HG02973 (cell line): Measurements from ENCODE around the gene NAALADL2.
"Not testable (repeated sequence)": the region's sequence is repeated elsewhere in the genome, so short reads cannot be mapped to it uniquely, and the experiment has no call there.

Experiments
- ATAC-seq: cut with Tn5 transposase; IDR thresholded peaks from one replicate; pipeline ENCODE4 v1.9.1; 2021; ENCODE audit warnings: moderate library complexity; ENCODE audit not compliant: unreplicated experiment

The NAALADL2 gene

DNA sequence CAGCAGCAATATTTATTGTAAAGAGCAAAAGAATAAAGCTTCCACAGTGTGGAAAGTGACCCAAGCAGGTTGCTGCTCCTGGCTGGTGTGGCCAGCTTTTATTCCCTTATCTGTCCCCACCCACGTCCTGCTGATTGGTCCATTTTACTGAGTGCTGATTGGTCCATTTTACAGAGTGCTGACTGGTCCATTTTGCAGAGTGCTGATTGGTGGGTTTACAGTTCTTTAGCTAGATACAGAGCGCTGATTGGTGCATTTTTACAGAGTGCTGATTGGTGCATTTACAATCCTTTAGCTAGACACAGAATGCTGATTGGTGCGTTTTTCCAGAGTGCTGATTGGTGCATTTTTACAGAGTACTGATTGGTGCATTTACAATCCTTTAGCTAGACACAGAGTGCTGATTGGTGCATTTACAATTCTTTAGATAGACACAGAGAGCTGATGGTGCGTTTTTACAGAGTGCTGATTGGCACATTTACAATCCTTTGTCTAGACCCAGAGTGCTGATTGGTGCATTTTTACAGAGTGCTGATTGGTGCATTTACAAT, 601.8 kb downstream of the NAALADL2 start:
- not testable (repeated sequence) for ATAC-seq

DNA sequence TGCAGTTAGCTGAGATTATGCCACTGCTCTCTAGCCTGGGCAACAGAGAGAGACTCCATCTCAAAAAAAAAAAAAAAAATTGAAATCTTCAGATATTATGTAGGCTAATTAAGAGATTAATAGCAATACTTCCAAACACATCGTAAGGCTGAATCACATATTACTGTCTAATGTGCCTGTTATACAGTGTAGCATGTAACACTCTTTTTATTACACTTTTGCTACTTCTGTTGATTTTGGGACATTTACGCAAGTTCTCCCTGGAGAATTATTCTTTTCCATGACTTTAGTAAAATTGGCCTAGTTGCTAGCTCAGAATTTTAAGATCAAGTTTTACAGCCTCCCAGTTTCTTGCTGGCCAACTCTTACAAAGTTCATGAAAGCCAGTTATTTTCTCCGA, 605.2 kb downstream of the NAALADL2 start:
- no peak for ATAC-seq

DNA sequence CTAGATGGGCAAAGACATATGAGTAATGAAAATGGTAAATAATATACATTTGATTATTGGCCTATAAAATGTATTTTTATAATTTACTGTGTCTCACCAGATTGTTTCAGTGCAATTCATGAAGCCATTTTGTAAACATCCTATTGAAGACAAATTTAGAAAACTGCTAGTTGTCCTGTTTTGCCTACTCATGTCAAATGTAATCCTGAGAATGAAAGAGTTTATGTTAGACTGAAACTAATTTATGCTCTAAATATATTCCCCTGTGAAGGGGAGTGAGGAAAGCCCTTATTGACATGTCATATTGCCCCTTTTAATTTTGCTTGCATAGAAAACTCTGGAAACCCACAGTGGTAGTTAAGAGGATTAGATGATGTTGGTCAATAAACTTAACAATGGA, 610.0 kb downstream of the NAALADL2 start:
- ATAC-seq, result no peak

DNA sequence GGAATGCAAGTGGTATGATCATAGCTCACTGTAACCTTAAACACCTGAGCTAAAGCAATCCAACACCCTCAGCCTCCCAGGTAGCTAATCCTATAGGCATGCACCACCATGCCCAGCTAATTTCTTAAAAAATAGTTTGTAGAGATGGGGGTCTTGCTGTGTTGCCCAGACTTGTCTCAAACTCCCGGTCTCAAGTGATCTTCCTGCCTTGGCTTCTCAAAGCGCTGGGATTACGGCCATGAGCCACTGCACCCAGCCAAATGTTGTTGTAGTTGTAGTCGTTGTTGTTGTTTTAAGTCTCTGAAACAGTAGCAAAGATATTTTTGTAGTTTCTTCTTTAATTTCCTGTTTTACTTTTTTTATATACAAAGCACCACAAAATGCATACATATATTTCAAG, 616.6 kb downstream of the NAALADL2 start:
- no peak for ATAC-seq

DNA sequence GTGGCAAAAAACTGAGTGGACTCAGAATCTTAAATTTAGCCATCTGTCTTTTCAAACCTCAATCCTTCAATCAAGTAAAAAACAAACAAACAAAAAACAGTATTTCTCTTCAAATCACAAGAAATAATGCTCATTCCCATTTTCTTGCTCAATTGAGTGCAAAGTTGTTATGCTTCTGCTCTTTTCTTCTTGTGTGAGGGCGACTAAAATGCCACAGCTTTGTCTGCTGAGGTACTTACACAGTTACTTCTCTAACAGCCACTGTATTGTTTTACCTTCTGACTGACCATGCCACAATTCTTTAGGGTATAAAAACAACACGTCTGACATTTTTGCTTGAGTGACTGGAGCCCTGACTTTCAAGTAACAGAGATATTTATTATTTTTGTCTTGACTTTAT, 617.4 kb downstream of the NAALADL2 start:
- no peak for ATAC-seq

DNA sequence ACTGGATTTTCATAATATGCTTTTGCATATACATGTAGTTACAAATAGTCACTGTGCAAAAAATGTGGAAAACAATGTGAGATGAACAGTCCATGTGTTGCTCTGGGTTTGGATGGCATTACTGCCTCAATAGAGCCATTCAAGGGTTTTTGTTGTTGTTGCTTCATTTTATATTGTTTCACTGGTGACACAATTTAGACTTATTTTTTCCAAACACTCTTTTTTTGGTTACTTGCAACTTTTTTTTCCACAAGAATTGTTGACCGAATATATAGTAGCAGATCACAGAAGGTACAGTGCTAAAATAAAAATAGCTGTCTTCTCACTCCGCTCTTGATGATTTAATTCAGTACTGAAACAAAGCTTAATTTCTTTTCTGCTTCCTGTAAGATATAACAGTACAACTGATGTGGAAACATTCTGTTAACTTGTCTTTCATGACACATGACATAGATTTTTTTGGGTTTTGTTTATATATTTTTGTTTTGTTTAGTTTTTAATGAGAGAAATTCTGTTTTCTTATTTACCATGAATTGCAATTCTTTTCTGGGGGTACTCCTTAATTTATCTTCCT, 618.6 kb downstream of the NAALADL2 start:
- peak; percentile 97 for ATAC-seq

DNA sequence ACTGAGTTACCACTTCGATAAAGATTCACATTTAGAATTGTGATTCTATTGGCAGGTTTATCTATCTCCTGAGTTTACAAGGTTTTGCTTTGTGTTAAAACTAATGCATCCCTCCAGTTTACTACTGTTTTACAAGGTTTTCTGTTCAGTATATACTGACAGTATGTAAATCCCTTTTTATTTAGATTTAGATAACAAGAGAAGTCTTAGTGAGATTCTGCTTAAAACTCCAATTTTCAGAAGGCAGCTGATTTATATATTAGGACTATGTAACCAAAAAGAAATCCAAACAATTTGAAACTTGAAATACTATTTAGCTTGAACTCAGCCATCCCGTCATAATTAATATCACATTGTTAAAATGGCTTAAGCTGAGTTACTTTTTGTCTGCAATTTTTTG, 619.2 kb downstream of the NAALADL2 start:
- ATAC-seq, result no peak

DNA sequence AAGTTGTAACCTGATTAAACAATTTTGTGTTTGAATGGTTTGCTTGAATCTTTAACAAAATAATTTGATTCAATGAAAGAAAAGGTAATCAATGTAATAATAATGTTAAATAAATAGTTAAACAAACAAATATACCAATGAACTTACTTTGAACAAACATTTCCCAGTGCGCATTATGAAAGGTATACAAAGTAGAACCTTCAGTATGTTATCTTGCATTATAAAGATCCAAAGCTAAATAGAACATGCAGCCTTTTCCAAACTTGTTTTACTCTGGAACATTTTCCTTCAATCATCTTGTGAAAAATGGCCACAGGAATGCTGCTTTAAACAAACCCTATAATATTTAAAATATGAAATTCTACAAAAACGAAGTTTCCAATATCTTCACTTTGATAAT, 620.0 kb downstream of the NAALADL2 start:
- no peak for ATAC-seq

DNA sequence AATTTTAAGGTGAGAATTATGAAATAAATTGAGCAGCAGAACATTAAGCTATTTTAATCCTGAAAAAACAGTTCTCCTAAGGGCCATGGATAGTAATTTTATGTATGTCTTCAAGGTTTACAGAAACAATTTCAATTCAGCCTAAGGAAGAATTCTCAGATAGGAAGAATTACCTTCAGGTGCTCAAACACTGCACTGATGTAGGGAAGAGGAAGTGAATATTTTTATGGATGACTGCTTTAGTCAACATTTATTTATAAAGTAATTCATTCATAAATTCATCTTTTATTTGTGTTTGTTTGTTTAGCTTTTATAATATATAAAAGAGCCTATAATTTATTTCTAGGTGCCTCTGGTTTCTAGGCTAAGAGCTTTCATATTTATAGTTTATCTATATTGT, 620.7 kb downstream of the NAALADL2 start:
- no peak for ATAC-seq

DNA sequence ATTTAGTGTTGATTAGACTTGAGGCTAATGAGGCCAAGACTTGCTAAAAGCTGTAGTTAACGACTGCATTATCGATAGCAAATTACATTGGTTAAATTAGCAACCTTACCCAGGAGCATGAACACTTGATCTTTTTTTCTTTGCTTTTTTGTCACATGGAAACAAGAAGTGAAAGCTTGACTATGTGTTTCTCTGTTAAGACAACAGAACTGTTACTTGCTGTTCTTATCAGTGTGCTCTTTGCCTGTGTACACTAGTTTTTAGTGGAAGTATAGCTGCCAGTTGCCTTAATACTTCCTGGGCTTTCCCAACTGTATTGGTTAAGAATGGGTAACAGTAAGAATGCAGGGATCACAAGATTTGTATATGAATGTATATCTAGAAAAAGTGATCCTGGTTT, 625.5 kb downstream of the NAALADL2 start:
- peak; percentile 50 for ATAC-seq

DNA sequence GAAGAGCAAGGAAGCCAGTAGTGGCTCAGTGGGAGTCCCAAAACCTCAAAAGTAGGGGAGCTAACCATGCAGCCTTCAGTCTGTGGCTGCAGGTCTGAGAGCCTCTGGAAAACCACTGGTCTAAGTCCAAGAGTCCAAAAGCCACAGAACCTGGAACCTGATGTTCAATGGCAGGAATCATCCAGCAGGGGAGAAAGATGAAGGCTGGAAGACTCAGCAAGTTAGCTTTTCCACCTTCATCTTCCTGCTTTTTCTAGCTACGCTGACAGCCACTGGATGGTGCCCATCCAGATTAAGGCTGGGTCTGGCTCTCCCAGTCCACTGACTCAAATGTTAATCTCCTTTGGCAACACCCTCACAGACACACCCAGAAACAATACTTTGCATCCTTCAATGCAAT, 626.3 kb downstream of the NAALADL2 start:
- ATAC-seq, result no peak

DNA sequence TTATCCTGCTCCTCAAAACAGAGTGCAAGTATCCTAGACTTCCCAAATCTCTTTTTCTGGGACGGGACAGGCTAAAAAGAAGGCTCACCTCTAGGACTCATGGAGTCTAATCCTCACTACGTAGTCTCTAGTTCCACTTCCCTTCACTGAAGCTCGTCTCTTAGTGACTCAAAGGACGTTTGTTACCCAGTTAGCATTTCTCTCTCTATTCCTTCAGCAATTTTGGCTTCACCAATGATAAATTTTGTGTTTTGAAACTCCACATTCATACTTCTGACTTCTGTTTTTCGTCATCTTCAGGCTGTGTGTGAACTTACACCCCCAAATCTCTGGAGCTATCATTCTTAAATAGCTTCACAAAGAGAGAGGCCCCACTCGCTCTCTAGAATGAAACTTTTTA, 627.1 kb downstream of the NAALADL2 start:
- ATAC-seq, result peak; percentile 42

DNA sequence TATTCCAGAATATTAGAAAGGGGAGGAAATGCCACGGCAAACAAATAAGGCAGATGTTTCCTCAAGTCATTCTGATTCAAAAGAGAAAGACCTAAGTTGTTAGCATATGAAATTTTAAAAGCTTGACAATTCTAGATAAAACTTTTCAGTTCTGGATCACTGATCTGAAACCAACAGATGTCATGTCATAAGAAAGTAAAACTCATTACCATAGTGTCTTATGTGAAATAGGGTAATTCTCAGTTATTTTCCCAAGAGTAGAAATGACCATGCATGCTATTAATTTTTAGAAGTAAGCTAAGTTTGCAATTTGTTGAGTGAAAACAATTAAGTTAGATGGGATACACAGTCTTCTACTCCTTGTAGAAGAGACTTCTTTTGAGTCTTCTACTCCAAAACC, 630.3 kb downstream of the NAALADL2 start:
- peak; percentile 65 for ATAC-seq

DNA sequence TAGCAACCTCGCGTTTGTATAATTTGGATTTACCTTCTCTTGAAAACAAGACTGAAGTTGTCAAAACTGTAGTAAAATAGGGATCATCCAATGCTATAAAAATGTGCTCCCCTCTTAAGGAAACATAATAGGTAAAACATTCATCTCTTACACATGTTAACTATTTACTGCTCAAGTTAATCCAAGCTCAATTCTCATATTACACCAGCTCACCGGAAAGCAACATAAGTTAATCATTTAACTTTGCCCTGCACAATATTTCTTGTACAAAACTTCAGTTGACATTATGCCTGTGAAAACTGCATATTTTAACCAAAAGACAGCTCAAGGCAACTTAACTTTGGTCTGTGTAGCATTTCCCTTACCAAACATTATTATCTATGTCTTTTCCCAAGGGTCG, 634.2 kb downstream of the NAALADL2 start:
- no peak for ATAC-seq

DNA sequence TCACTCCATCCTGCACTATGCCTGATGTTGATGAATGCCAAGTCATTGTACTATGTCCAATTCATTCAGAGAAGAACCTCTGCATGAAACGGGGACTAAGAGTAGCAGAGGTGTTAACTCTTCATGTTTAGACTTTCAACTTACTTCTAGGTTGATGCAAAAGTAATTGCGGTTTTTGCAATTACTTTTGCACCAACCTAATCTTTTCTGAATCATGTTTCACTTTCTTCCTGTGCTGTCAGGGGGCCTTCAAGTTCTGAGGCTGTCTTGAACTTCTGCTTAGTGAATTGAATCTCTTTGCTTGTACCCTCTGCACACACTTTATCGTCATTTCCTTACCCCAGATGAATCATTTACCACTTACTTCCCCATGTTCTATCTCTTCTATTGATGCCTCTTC, 636.2 kb downstream of the NAALADL2 start:
- ATAC-seq, result peak; percentile 81

DNA sequence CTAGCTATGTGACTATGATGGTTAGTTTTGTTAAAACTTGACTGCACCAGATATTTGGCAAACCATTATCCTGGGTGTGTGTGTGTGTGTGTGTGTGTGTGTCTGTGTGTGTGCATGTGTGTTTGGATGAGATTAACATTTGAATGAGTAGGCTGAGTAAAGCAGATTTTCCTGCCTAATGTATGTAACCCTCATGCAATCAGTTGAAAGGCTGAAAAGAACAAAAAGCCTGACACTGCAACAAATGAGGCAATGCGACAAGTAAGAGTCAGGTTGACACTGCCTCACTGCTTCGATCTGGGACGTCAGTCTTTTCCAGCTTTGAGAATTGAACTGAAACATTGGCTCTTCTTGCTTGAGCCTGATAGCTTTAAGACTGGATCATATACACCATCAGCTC, 643.0 kb downstream of the NAALADL2 start:
- ATAC-seq, result no peak

DNA sequence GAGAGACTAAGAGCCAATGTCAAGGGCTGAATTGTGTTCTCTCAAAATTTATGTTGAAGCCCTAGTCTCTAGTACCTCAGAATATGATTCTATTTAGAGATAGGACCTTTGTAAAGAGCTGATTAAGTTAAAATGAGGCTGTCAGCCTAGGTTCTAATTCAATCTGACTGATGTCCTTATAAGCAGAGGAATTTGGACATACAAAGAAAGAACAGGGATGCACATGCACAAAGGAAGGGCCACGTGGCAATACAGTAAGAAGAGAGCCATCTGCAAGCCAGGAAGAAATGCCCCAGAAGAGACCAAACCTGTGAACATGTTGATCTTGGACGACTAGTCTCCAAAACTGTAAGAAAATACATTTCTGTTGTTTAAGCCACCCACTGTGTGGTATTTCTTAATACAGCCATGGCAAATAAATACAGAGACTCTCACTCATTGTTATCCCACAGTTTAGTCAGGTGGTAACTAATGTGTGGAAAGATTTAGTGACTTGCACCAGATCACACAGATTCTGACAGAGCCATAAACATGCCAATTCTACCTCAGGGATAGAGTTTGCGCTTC, 652.2 kb downstream of the NAALADL2 start:
- no peak for ATAC-seq

DNA sequence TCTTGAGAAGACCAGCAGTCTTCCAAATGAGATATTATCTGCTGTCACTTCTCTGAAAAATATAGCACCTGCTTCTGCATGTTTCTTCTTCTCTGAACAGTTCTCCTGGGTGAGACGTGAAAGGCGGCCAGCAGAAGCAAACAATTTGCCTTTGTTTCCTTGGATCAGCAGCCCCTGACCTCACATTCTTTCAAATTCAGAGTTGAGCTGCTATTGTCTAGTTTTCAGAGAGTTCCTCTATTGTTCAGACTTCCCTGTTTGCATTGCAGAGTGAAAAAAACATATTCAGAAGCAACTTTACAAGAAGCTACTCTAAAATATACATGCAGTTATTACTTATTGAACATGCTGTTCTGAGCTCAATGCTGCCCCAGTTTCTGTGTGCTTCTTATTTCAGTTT, 653.6 kb downstream of the NAALADL2 start:
- ATAC-seq, result no peak

DNA sequence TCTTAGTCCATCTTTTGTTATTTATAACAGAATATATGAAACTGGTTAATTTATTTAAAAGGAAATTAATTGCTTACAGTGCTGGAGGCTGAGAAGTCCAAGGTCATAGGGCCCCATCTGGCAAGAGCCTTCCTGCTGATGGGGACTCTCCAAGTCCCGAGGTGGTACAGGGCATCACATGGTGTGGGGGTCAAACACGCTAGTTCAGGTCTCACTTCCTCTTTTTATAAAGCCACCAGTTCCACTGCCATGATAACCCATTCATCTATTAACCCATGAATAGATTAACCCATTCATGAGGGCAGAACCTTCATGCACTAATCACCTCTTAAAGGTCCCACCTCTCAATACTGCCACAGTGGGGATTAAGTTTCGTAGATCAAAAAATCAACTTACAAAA, 659.3 kb downstream of the NAALADL2 start:
- ATAC-seq, result peak; percentile 90

DNA sequence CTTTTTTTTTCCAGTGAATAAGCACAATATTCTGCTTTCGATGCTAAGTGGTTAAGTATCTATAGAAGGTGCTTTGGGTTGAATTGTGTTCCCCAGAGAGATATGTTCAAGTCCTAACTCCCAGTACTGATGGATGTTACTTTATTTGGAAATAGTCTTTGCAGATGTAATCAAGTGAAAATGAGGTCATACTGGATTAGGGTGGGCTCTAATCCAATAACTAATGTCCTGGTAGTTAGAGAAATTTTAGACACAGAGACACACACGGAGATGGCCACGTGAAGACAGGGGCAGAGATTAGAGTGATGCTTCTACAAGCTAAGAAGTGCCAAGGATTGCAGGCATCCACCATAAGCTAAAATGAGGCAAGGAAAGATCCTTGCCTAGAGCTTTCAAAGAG, 662.3 kb downstream of the NAALADL2 start:
- ATAC-seq, result no peak

DNA sequence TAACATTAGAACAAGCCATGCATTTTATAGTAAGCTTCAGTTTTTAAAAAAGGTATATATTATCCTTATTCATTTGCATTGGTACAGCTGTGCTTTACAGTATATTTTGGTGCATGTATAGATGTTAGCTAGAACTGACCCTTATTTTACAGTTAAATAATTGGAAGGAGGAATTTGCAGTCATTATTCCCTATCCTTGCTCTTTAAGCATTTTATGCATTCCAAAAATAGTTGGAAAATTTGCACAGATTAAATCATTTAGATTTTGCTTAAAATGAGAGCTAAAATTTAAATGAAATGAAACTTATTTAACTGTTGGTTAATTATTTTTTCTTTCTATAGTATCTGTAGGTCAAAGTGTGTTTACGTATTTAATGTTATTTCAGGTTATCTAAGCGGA, 667.1 kb downstream of the NAALADL2 start:
- ATAC-seq, result no peak

DNA sequence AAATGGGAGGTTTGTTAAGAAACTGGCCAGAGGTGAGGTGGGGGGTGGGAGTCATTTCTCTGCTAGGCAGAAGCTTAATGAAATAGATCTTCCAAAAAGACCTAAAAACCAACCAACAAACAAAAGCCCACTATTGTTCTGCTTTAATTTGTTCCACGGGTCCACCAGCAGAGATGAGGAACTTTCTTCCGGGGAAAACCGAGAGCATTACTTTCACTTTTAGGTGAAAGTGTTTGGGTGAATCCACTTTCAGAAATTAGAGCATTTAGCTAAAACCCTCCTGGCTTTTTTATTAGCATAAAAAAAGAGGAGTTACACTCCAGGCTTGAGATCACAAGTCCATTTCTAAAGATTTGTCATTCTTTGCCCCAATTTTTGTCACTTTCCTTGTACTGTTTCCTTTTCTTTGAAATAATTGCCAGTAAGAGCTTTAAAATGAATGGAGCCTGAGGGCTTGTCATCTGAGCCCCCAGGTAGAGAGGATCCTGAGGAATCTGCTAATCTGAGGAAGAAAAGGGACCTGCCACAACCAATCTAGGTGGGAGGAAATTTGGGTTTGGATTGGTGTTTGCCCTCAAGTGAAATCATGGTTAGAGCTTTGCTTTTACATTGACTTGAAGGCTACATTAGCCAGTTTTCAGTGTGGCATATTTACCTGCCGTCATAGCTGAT, 667.6 kb downstream of the NAALADL2 start:
- no peak for ATAC-seq
